Hematopoietic multipotent progenitor cell treated with erythropoietin and hydrocortisone succinate and interleukin-3 and kit ligand, for 4 days (in vitro differentiated cells): Measurements from ENCODE around the gene DND1.
"Not testable (repeated sequence)": the region's sequence is repeated elsewhere in the genome, so short reads cannot be mapped to it uniquely, and the experiment has no call there.

Source experiments
- DNase-seq: peaks from one replicate; pipeline ENCODE4 v3.0.0-alpha.2; 2015

Gene DND1

DNA sequence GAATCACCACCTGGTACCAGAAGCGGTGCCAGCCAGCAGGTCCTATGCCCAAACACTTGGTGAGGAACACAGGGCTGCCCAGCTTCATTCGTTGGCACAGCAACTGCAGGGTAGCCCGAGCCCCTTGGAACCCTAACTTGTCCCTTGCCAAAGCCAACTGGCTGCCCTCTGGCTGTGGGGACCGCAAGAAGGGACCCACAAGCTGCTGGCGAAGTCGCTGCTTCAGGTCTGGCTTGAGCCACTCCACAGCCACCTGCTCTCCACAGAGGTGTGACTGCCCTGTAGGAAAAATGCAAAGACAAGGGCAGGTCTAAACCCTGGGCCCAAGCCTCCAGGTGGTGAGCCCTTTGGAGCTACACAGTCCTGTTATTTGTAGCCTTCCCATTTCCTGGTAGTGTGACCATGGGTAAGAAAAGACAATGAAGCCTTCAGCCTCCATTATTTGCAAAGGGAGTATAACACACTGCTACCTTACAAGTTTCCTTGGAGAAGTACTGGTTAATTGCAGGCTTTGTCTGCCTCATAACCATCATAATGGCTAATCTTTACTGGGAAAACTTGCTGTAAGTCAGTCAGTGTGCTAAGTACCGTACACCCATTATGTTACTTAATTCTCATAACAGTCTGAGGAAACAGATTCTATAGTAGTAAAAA lies 1.8 kb downstream of the DND1 start:
- DNase-seq = no peak

GRCh38 chr5:140671035-140671434 lies 2.3 kb downstream of the DND1 start:
- DNase-seq = not testable (repeated sequence)

DNA sequence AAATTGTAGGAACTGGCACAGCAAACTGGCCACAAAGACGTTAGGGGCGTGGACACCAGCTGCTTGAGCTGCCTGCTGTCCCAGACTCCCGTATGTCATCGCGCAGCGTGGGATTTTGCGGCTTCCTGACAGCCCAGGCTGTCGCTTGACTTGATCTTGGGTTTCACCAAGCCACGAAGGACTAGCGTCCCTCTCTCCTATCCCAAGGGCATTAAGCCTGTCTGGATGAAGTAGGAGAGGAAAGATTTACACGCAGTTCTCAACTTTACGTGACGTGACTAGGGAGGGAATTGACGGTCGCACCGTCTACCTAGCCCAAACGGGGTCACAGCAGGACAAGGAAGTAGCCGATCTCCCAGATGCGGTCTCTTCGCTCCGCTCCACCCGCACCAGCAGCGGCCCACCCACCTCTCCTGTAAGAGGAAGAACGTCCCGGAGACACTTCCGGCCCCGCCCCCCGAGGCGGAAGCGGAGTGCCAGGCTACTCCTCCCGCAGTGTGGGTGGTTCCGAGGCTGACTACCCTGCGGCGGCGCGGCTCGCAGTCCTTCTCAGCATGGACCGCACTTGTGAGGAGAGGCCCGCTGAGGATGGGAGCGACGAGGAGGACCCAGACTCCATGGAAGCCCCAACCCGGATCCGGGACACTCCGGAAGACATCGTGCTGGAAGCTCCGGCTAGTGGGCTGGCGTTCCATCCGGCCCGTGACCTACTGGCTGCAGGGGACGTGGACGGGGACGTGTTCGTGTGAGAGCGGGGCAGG lies 8.8 kb downstream of the DND1 start, which contains the start of gene WDR55:
WDR55 (plus strand) TSS at position 546 of the 761 bp plus-strand sequence; CDS start at position 555, 9 bp downstream.
- DNase-seq = peak; percentile 99

DNA sequence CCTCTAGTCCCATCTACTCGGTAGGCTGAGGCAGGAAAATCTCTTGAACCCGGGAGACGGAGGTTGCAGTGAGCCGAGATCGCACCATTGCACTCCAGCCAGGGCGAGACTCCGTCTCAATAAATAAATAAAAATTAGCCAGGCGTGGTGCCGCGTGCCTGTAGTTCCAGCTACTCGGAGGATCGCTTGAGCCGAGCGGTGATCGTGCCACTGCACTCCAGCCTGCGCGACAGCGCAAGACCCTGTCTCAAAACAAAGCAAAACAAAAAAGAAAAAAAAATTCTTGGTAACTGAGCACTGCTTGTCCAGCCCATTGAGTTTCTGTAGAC lies 9.4 kb downstream of the DND1 start:
- DNase-seq = no peak

- DNase-seq = not testable (repeated sequence)
Observed at GRCh38 chr5:140660371-140660770, 13.0 kb downstream of the DND1 start.

GRCh38 chr5:140658870-140659269 lies 14.5 kb downstream of the DND1 start:
- no peak for DNase-seq

DNA sequence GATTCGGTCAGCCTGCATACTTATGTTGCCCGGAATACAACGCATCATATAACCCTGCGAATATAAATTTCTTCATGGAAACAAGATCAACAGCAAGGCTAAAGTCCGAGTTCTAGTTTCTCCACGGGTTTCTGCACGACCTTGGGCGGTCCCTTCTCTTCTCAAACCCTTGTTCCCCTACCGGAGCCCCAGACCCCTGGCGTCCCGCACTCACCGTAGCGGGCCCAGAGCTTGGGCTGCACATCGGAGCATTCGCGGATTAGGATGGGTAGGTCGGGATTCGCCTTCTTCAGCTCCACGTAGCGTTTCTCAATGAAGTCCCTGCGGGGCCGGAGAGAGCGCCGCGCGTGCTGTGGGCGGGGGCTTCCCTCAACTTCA lies 26.3 kb downstream of the DND1 start:
- DNase-seq = no peak

GRCh38 chr5:140642718-140643117 lies 30.7 kb downstream of the DND1 start:
- no peak for DNase-seq

GRCh38 chr5:140641716-140642115 lies 31.7 kb downstream of the DND1 start:
- no peak for DNase-seq

- DNase-seq = peak; percentile 98
Observed at GRCh38 chr5:140639148-140639981, 34.0 kb downstream of the DND1 start, which contains the start of gene TMCO6. Gene TMCO6 (plus strand): TSS chr5:140639451. CDS start chr5:140639528, 77 bp downstream.

DNA sequence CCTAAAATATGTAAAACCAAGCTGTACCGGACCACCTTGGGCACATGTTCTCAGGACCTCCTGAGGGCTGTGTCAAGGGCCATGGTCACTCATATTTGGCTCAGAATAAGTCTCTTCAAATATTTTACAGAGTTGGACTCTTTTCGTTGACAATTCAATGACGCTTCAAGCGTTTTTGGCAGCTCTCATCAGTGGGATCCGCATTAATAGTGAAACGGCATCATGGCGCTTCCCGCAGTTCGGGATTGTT lies 34.6 kb downstream of the DND1 start:
- DNase-seq = not testable (repeated sequence)

GRCh38 chr5:140637371-140638100 lies 35.8 kb downstream of the DND1 start:
- no peak for DNase-seq

- DNase-seq = no peak
Observed at GRCh38 chr5:140635291-140636257, 37.8 kb downstream of the DND1 start.

DNA sequence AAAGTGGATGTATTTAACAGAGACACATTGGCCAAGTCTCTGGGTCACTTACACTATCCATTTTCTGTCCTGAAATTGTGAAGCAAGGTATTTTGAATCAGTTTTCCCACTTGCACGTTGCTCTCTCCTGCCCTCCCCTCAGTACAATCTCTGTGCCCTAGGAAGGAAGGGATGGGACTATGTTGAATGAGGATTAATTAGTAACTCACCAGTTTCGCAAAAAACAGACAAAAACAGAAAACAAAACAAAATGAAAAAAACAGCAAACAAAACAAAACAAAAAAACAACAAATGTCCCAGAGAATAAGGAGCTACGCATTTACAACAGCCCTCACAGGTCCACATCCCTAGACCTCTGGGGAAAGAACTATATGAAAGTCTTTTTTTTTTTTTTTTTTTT lies 39.3 kb downstream of the DND1 start:
- DNase-seq = no peak

GRCh38 chr5:140633501-140633900 lies 39.9 kb downstream of the DND1 start:
- DNase-seq = no peak

- no peak for DNase-seq
Observed at GRCh38 chr5:140633021-140633471, 40.3 kb downstream of the DND1 start, which contains the start of gene CD14. Gene CD14 (minus strand): TSS chr5:140633175. CDS start chr5:140633071, 104 bp downstream.

GRCh38 chr5:140632366-140633020 lies 40.9 kb downstream of the DND1 start:
- peak; percentile 82 for DNase-seq

DNA sequence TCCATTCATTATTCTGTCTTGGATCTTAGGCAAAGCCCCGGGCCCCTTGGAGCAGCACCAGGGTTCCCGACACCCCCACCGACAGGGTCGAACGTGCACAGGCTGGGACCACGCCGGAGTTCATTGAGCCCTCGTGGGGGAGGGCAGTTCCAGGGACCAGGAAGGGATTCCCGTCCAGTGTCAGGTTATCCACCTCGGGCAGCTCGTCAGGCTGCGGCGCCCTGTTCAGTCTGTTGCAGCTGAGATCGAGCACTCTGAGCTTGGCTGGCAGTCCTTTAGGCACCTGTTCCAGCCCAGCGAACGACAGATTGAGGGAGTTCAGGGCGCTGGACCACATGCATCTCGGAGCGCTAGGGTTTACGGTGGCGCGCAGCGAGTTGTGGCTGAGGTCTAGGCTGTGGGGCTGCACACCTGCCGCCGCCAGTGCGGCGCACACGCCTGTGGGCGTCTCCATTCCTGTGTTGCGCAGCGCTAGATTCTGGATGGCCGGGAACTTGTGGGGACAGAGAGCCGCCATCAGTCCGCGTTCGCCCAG lies 41.5 kb downstream of the DND1 start:
- DNase-seq = peak; percentile 25

DNA sequence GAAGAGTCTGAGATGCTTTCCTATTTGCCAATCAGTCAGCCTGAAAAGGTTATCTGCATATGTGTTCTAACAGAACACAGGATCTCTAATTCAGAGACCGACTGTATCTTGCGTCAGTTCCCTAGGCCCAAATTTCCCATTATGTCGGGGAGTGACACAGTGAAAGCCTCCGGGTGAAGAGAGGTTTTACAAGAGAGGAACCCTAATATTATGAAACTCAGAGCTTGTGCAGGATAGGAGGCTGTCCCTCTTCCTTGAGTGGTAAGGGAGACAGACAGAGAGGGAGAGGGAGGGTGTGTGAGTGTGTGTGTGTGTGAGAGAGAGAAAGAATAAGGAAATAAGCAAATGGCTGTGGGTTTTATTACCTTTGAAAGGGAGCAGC lies 42.3 kb downstream of the DND1 start:
- no peak for DNase-seq

GRCh38 chr5:140630292-140631035 lies 42.9 kb downstream of the DND1 start:
- DNase-seq = no peak
